Activated CD8-positive, alpha-beta memory T cell treated with anti-CD3 and anti-CD28 coated beads for 36 hours (primary cell): Measurements from ENCODE around the gene ANKRD29. TPM values are rescaled to one million over a fixed set of nuclear protein-coding genes. Genes with fewer than 3 reads are reported as not detected.
"Not testable (repeated sequence)": the region's sequence is repeated elsewhere in the genome, so short reads cannot be mapped to it uniquely, and the experiment has no call there.

ENCODE experiments used
- CTCF ChIA-PET: fragments of 350-600 bp; sonication (Branson Sonifier 250); formaldehyde crosslinking; loops from one replicate; lab custom pipeline; 2021; ENCODE audit warnings: antibody characterized with exemption; lab: Charles Lee
- POLR2A ChIA-PET: fragments of 350-600 bp; sonication (Branson Sonifier 250); formaldehyde crosslinking; loops from one replicate; lab custom pipeline; 2021; ENCODE audit warnings: antibody characterized with exemption; lab: Charles Lee
- total RNA-seq, 2 experiments: library from RNA; stranded (reverse); gene quantifications; one replicate each; pipeline ENCODE4 v1.2.3, GENCODE V29; 2021

Gene ANKRD29
- total RNA-seq, 2 experiments from 2014 or later: not detected

DNA sequence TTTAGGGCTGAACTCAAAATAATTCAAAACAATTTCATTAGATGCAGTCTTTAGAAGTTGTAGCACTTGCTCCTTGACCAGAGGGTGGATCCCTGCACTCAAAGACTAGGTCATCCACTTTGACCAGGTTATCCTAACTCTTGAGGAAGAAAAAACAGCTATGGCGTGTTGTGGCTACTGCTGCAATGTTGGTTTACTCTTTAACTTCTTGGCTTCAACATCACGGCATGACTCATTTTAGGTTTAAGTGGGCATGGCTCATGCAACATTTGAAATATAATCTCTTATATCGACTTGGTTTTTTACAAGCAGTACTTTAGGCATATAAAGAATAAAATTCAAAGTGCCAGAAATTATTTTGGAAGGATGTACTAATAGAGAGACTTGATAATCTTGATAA, 35.4 kb downstream of the ANKRD29 start:
- CTCF ChIA-PET: no interaction called here
- POLR2A ChIA-PET: interaction anchor here (0.5 kb wide), 1 partner anchor 534 kb away, joined by 3 read pairs; no protein-coding TSS in a partner anchor

DNA sequence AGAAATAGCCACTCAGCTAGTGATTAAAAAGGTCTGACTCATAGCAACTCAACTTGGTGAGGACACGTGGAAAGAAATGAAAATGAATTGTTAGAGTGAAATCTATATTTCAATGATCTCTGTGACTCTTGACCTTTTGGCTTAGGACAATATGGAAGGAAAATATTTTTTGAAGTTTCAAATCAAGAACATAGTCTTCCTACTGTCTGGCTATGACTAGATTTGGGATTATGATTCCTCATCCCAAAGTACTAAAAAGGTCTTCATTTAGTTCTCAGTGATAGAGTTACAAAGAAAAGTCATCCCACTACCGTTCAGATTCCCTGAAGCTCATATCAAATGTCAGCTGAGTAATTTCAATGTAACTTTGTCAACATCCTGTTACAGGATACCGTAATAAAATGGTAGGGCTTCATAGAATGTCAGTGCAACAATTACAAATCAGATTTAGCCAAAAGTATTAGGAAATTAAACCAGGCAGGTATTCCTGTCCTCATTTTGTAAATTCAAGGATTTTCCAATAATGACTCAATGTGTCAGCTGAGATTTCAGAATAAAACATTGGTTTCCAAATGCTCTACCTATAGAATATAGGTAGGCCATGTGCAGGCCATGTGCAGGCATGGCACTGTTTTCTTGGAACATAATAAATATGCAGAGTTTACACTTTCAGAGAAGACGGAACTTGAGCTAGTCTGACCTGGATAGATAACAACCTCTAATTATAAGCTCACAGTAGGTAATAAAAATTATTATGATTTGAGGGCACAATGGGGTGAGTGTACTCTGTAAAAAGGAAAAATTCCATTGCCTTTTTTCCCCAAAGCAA, 36.0 kb downstream of the ANKRD29 start:
- ChIA-PET POLR2A (interaction anchor here (0.5 kb wide), 1 partner anchor 533 kb away, joined by 3 read pairs; no protein-coding TSS in a partner anchor), CTCF (interaction anchor here (1.1 kb wide), 1 partner anchor 76 kb away, joined by 3 read pairs; no protein-coding TSS in a partner anchor)

DNA sequence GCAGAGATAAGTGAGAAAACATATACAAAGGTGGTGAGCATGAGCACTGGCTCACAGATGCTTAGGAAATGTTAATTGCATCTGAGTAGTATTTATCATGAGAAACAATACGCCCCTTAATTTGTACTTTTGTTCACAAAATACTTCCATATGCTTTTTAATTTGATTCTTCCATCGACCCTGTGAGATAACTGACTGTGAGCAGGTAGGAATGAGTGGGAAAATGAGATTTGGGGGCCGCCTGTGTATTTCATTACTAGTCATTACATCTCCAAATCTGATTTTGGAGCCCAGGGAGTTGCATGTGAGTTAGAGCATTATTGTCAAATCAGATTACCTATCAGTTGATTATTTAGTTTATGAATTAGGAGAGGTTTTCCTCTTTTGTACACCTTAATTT, 39.7 kb downstream of the ANKRD29 start:
- CTCF ChIA-PET: interaction anchor here (0.6 to 1.3 kb wide), 2 partner anchors 13 to 80 kb away, joined by 3 to 4 read pairs; no protein-coding TSS in a partner anchor
- POLR2A ChIA-PET: no interaction called here

DNA sequence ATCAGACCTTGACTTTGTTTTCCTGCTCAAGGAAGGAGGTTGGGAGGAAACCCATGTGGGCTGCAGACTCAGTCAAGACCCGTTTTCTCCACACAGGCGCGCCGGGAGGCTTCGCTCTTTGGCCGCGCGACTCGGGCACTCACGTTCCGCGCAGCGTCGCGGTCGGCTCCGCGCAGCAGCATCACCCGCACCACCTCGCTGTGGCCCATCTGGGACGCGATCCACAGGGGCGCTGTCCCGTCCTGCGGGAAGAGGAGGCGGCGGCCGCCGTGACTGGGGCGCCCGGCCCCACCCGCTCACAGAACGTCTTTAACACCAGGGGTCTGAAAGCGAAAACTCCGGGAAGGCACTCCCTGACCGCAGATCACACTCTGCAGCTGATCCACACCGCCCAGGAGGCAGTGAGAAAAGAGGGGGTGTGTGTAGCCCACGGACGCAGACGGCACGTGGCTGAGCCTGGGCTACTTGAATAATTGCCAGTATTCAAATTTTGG, 43.3 kb downstream of the ANKRD29 start:
- POLR2A ChIA-PET: no interaction called here
- CTCF ChIA-PET: interaction anchor here (1.1 to 1.4 kb wide), 2 partner anchors 25 to 114 kb away, joined by 3 to 4 read pairs; no protein-coding TSS in a partner anchor

GRCh38 chr18:23618862-23619387, 43.8 kb downstream of the ANKRD29 start:
- ChIA-PET POLR2A (no interaction called here), CTCF (interaction anchor here (1.1 to 1.4 kb wide), 2 partner anchors 25 to 113 kb away, joined by 3 to 4 read pairs; no protein-coding TSS in a partner anchor)

DNA sequence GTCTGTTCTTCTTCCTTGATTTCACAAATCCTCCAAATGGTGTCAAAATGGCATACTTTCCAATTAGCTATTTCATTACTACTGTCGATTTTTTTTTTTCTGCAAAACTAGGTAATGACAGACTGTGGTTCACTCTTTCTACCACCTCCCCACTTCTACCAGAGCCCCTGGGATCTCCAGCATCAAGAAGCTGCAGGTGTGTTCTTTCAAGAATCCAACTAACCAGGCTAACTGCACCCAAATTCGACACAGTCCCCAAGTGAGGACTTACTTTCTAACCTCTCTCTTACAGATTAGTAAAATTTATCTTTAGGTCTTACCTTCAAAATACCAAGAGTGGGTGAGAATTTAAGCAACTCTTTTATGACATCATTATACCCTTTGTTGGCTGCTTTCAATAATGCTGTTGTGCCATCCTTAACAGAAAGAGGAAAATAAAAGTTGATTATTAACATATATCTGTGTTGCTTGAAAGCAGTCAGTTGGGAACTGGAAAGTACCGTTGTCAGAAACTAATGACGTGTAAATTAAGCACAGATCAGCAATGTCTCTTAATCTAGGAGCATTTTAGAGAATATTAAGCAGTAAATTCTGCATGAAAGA, 45.2 kb downstream of the ANKRD29 start:
- POLR2A ChIA-PET: interaction anchor here (0.6 kb wide), 1 partner anchor 109 kb away, joined by 3 read pairs; no protein-coding TSS in a partner anchor

GRCh38 chr18:23616258-23616657, 46.5 kb downstream of the ANKRD29 start:
- POLR2A ChIA-PET: no interaction called here
- CTCF ChIA-PET: no interaction called here

More for the DNA sequence above, 45.2 kb downstream of the ANKRD29 start:
- CTCF ChIA-PET: no interaction called here

- ChIA-PET CTCF (interaction anchor here (1.3 kb wide), 1 partner anchor 88 kb away, joined by 3 read pairs; no protein-coding TSS in a partner anchor), POLR2A (no interaction called here)
Measured at GRCh38 chr18:23614891-23615290, 47.8 kb downstream of the ANKRD29 start.

GRCh38 chr18:23614413-23614812, 48.3 kb downstream of the ANKRD29 start:
- POLR2A ChIA-PET: no interaction called here
- CTCF ChIA-PET: interaction anchor here (1.3 kb wide), 1 partner anchor 89 kb away, joined by 3 read pairs; no protein-coding TSS in a partner anchor

- CTCF ChIA-PET: interaction anchor here (0.7 to 1.0 kb wide), 2 partner anchors 9 to 305 kb away, joined by 3 to 4 read pairs; no protein-coding TSS in a partner anchor
- POLR2A ChIA-PET: not testable (repeated sequence)
Measured at GRCh38 chr18:23613091-23613475, 49.6 kb downstream of the ANKRD29 start.

DNA sequence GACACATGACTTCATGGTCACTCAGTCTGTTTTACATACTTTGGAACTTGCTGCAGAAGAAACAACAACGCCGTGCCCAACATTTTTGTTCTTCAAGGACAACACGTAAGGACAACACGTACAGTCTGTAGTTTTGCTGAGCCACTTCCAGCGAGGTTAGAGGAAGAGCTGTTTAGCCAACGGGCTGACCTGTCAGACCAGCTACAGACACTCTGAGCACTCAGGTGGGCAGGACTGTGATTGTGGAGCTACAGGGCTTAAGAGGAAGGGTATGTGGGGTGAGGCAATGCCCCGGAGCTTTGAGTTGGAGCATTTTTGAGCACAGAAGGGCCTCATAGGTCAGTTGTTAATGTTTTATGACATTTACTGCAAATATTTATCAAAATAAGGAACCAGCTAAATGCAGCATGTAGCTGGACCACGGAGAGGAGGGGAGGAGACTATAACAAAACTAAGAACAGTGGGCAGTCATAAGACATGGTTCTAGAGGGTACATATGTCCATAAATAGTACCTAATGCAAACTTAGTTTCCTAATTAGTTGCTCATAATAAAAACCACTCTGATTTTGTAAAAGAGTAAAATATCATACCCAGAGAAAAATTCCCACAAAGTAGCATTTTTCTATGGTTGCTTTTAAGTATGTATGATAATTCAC, 50.1 kb downstream of the ANKRD29 start:
- CTCF ChIA-PET: interaction anchor here (1.0 kb wide), 1 partner anchor 10 kb away, joined by 3 read pairs; no protein-coding TSS in a partner anchor

DNA sequence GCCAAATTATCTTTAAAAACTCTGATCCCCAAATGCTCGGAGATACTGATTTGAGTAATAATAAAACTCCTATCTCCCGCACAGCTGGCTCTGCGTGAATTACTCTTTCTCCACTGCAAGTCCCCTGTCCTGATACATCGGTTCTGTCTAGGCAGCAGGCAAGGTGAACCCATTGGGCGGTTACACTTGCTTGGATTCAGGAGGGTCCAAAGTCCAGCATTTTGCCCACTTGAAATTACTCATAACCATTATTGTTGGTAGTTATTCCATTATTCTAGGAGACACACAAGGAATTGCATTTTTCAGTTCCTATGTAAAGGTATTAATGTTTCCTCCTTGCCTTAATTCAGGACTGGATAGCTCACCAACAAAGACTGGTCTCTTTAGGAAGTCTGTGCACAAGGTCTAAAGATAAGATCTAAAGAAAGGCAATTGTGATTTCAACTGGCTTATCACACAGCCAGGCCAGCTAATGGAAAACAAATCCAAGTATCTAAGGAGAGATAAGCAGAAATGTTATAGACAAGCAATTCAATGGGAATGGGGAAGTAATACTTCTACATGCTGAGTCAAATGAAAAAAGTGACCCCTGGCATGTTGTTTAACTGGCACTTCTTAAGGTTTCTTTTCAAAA, 53.2 kb downstream of the ANKRD29 start:
- ChIA-PET CTCF (no interaction called here), POLR2A (no interaction called here)

More for the DNA sequence above, 50.1 kb downstream of the ANKRD29 start:
- POLR2A ChIA-PET: no interaction called here

- ChIA-PET CTCF (interaction anchor here (0.6 kb wide), 1 partner anchor 16 kb away, joined by 4 read pairs; no protein-coding TSS in a partner anchor), POLR2A (interaction anchor here (0.6 kb wide), 1 partner anchor 163 kb away, joined by 3 read pairs; no protein-coding TSS in a partner anchor)
Measured at GRCh38 chr18:23608211-23608610, 54.5 kb downstream of the ANKRD29 start.

DNA sequence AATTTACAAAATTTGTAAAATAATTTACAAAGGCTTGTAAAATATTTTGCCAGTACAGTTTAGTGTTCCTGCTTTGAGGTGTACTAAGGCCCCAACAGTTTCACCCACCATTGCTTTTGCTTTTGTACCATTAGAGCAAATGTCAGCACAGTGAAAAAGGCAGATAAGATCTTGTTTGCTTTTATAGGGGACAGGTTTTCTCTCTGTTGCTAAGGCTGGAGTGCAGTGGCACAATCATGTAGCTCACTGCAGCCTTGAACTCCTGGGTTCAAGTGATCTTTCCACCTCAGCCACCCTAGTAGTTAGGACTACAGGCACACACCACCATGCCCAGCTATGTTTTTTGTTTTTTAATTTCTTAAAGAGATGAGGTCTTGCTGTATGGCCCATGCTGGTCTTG, 56.8 kb downstream of the ANKRD29 start:
- POLR2A ChIA-PET: no interaction called here
- CTCF ChIA-PET: no interaction called here

- CTCF ChIA-PET: no interaction called here
- POLR2A ChIA-PET: no interaction called here
Measured at GRCh38 chr18:23599809-23600208, 62.9 kb downstream of the ANKRD29 start.

- POLR2A ChIA-PET: no interaction called here
- CTCF ChIA-PET: interaction anchor here (1.2 to 1.5 kb wide), 3 partner anchors 10 to 323 kb away, joined by 3 read pairs; no protein-coding TSS in a partner anchor
Measured at GRCh38 chr18:23596183-23596582, 66.5 kb downstream of the ANKRD29 start.

GRCh38 chr18:23595591-23595990, 67.1 kb downstream of the ANKRD29 start:
- ChIA-PET POLR2A (no interaction called here), CTCF (interaction anchor here (1.2 to 1.6 kb wide), 3 partner anchors 27 to 323 kb away, joined by 3 read pairs; no protein-coding TSS in a partner anchor)

GRCh38 chr18:23593720-23594119, 69.0 kb downstream of the ANKRD29 start:
- POLR2A ChIA-PET: no interaction called here
- CTCF ChIA-PET: interaction anchor here (1.2 to 1.6 kb wide), 2 partner anchors 25 to 28 kb away, joined by 3 to 4 read pairs; no protein-coding TSS in a partner anchor
